Activated CD8-positive, alpha-beta memory T cell treated with anti-CD3 and anti-CD28 coated beads, Interleukin-2, amount 50 U/mL, for 4 hours (primary cell): Measurements from ENCODE around the gene CHRNA1.

ENCODE experiments used
- DNase-seq: peaks from one replicate; pipeline ENCODE4 v3.0.0-alpha.2; 2020

Gene CHRNA1

DNA sequence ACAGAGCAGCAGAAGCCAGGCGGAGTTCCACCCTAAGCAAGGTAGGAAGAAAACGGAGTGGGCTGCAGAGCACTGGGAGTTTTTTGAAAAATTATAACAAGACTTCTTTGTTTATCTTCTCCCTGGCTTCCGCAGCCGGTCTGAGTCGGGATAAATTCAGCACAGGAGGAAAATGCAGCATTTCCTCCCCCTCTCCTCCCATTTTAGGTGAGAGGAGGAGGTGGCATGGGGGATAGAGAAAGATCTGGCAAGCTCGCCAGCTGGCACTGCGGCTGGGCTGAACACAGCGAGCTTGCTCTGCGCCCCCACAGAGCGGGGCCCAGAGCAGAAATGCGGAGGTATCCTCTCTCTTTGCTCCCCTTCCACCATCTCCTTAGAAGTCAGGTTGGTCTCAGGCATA is 17.7 kb upstream of the CHRNA1 start:
- no peak for DNase-seq

DNA sequence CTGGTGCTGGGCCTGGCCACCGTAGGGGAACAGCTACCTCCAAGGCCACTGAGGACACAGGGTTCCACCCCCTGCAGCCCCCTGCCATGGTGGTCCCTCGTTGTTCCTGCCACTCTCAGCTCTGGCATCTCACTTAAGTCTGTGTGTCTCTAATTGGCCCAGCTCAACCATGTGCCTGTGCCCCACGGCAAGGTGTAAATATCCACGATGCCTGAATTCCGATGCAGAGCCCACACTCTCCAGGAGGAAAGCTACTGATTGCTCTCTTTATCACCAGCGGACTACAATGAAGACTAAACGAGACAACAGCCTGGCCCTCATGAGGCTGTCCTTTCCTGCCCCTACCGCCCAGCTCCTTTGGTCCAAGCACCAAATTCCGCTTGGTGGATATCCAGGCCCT is 17.0 kb upstream of the CHRNA1 start:
- DNase-seq = no peak

DNA sequence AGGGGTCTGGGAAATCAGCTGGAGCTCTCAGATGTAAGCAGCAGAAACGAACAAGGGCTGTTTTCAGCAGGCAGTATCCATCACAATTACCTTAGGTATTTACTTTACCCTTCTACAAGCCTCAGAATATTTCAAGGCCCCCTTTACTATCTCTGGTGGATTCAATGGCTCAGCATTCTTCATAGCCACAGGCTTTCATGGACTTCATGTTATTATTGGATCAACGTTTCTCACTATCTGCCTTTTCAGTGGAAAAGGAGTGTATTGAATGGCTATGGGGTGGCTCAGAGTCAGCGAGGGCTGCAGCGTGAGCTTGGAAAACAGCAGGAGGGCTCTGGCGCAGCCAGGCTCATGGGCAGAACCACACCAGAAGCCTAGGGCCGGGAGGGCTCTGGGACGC is 16.6 kb upstream of the CHRNA1 start:
- DNase-seq = no peak

DNA sequence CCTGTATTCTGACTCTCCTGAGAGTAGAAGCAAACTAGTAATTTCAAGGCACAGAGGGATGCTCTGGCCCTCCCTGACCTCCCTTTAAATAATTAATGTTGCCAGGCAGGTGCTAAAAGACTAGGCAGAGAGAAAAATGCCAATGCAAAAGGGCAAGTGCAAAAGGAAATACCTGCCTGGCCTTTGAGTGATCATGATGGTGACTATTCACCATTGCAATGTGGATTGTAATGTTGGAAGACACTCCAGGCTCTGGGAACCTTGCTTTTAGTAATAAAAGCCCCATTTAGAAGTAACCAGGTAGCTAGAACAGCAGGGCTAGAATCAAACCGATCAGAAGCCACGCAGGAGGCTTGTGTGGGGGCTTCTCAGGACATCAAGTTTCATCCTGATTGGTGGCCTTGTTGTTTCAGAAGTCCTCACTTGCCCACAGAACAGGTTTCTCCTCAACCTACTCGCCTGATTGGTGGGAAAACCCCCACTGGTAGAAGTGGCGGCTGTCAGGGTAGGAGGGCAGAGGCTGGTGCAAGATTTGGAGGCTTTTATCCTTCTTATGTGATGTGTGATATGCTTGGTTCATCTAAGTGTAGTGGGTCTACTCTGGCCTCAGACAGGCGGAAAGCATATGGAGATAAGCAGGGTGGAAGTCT is 16.0 kb upstream of the CHRNA1 start:
- no peak for DNase-seq

DNA sequence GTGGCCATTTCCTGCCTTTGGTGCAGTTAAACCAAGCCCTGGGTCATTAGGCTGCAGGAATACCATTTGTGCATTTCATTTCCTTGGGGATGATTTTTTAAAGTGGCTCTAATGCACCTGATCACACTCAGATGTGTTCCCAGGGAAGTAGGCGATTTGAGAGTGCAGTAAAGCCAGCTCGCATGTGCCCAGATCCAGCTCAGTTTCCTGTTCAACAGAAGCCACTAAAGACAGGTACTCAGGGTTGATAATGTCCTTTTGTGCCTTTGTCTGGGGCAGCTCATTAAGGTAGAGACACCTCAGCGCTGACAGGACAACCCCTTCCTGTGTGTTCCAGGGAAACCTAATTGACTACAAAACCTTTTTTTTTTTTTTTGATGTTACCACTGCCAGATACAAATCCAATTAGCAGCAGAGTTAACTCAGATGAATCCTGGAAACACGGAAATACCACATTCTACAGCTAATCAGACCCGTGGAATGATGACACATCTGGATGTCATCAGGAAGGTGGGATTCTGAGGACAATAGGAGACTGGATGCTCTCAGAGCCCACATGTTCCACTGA is 15.2 kb upstream of the CHRNA1 start:
- DNase-seq = no peak

DNA sequence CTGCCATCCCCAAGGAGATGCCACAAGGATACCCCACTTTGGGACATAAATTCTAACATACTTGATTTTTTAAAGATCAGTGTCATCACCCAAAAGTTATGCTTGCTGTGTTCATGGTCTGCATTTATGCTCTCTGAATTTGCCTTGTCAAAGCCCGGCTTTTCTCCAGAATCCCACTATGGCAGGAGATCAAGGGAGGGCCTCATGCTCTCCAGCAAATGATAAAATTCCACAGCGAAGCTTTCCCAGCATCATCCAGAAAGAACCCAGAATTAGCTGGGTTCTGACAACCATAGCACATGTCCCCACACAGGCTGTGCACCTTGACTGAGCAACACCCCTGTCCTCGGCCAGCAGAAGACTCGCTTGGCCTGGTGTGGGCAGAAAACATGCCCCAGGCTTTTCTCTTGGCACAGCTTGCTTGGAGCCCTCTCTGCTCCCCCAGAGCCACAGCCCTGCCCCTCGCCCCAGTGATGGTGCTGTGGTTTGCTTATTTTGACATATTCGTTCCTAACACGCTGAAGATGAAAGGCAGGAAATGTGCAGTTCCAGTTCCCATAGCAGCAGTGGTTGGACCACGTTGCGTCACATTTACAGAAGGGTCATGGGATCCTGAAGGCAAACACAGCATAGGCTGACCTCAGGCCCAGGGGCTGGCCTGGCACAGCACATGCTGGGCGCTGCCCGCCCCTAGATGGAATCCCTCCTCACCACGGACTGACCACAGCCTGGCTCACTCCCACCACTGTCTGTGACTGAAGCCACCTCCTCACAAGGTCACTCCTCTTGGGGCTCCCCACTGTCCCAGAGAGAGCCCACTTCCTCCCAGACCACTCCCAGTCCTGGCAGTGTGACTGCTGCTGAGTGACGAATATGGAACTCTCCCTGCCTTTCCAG is 14.1 kb upstream of the CHRNA1 start:
- DNase-seq = peak; percentile 65

DNA sequence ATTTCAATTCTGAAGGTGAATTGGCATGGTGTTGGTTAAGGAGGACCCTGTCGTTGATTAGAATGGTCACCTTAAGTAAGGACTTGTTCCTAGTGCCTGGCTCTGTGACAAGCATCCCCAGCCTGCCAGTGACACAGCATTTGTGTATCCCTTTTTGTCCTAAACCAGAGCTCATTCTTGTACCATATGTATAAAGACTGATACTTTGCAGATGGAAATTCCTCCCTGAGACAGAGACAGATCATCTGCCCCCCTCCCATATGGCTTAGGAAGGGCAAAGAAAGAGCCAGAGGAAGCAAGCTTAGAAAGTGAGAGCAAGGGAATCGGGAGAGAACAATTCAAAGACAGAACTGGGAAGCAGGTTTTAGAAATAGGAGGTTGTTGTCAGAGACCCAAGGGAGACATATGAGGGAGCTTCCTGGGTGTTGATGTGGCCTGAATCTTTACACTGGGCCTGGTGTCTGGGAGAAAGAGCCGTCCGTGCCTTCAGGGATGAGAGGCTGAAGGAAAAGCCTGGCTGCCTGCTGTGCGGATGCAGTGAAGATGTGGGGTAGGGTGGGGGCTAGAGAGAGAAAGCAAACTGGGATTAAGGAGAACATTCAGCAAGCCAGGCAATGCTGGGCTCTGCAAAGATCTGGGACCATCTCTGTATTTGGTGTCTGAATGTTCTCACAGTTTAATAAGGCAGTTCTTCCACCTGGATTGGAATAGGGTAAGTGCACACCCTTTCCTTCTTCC is 13.2 kb upstream of the CHRNA1 start:
- no peak for DNase-seq

DNA sequence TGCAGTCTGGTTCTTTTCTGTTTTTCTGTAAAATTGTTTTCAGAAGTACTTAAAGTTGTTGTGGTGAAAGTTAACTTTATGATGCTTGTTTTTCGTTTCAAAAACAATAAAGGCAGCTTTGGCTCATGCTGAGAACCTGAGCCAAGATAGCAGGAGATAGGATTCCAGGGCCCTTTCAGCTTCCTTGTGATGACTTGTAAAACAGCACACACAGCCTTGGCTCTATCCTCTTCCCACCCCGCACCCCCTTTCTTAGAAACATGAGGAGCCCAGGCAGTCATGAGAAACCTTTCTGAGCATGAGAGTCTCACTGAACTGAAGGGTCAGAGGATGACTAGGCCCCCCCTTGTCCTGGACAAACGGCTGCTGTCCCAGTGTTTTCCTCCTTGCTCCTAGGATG is 12.4 kb upstream of the CHRNA1 start:
- DNase-seq = no peak

DNA sequence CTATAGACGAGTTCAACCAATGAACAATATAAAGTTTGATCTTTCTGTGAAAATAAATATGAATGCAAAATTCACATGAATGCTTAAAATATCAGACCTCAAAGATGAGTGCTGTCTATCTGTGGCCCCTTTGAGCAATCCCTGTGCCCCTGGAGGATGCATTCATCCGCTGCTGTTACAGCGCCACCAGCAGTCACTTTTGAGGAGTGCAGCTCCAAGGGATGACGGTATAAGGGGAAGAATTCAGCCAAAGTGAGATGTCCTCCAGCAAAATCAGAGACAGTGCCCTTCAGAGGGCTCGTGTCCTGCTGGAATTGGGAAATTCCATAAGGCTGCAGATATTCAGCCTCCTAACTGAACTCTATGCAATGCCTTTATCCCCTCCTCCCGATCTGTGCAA is 12.0 kb upstream of the CHRNA1 start:
- no peak for DNase-seq

DNA sequence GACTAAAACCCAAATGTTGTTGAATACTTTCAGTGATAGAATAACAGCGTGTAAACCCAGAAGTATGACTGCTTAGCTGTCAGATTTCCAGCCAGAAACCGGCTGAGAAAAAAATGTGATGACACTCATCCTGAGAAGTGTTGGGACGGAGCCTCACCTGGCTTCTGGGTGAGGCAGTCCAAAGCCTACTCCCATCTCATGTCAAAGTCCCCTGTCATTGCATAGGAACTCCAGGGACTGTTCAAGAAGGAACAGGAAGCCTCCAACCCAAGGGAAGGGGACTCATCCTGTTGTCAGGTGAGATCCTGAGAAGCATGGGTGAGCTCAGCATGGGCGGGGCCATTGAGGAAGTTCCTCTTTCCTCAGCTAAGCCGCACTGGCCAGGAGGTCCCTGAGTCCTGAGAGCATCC is 11.3 kb upstream of the CHRNA1 start:
- no peak for DNase-seq

DNA sequence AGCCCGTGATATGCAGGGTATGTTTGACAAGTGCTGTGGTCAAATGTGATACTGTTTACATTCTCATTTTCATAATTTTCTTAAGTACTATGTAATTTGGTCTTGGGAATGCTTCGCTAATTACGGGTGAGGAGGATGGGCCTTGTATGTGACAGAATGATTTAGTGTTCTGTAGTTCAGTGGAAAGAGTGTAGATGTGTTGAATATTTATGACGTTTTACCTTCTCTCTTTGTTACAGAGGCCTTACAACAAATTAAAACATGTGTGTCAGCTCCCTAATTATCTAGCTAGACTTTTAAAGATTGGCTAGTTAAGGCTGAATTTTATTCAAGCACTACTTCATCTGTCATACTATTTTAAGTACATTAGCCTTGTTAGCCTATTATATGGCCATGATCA is 10.6 kb upstream of the CHRNA1 start:
- DNase-seq = no peak

DNA sequence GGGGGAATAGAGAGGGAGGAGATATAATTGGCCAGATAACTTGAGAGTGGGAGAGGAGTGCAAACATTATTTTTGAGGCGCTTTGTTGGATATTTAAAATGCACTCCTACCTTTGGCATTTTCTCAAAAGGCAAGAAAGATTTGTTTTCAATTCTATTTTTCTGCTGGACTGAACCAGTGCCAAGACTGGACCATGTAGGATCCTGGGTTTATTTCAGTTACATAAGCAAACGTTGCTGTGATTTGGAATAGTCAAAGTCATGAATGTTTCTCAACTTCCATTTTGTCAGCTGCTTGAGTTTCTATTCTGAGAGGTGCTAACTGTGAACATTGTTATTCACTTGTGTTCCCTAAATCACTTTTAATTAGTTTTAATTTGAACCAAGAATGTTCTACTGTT is 8.9 kb upstream of the CHRNA1 start:
- no peak for DNase-seq

DNA sequence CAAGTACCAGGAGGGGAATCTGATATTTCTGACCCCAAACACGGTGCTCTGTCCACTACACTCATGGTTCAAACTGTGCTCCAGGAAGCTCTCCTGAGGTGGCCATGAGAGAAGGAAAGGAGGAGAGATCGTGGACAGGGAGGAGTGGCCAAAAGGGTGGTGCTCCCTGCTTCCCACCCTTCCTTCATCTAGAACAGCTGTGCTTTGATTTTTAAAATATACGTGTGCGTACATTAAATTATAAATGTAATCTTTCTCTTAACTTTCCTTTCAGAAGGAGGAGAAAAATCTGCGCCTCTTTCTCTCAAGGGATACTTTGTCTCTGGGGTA is 8.2 kb upstream of the CHRNA1 start:
- DNase-seq = no peak

DNA sequence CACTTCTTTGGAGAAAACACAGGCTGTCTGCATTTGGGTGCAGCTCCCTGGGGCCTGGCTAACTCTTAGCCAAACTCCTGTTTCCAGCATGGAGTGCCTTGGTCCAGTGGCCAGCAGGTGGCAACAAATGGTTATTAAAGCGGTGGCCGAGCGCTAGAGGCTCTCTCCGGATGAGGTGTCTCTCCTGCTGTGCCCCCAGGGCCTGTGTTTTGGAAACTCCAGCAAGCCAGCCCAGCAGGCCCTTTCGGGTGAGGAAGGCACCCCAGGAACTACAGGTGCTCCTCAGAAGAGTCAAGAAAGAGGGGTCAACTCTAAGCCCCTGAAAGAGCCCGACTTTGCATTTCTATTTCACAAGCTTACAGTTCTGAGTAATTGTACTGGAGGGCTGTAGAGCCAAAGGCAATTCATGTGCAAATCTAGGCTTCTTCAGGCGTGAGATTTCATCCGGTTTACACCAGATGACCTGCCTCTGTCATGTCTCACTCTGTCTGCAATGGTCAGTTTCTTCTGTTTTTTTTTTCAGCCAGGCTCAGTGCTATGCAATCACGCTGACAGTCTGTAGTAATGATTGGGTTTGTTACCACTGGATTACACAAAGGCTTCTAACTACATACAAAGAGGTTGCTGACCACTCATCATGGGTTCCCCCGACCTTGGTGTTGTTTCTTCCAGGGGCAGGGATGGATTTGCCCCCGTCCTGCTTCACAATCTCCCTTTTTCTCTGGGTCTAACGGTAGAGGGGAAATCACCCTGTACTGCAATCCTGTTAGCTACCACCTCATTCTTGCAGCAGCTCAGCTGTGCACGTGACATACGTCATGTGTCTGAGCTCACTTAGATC is 7.6 kb upstream of the CHRNA1 start:
- peak; percentile 47 for DNase-seq

DNA sequence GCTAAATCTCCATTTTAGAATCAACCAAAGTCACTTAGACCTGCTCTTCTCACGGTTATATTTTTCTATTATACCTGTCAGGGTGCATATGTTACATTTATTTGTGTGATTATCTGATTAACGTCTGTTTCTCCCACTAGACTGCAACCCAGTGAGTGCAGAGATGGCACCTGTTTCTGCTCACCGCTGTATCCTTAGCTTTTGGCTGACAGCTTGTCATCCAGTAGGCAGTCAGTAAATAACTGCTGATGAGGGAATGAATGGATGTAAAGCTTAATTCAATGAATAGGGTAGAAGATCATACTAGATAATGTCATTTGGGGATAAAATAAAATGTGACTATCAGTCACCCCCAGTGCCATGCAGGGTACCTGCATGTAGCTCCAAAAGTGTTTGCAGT is 6.9 kb upstream of the CHRNA1 start:
- no peak for DNase-seq

DNA sequence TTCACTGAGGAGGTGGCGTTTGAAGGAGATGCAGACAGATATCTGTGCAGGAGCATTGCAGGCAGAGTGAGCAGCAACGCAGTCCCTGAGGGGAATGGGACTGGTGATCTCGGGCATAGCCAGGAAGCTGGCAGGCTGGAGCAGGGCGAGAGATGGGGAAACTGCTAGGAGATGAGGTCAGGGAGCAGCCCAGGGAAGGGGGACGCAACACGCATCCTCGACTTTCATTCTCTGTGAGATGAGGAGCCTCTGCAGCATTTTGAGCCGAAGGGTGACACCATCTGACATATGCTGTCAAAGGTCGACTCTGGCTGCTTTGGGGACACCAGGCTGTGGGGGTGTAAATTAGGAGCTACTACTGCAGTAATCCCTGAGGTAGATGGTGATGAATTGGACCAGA is 4.3 kb upstream of the CHRNA1 start:
- DNase-seq = no peak

DNA sequence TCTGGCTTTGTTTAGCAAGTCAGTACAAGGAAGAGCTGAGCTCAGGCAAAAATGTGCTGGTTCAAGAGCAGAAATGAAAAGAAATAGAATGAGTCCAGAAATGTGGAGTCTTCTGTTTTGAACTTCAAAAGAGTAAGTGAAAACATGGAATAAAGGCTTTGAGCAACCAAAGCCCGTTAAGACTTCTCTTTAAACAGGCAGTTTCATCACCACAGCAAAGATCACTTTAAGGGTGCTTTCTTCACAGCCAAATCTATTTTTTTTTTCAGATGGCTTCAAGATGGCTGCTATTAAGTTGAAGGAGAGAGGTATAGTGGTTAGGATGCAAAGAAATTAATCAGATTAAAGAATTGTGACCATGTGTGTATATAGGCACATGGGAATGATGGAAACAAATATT is 2.0 kb upstream of the CHRNA1 start:
- no peak for DNase-seq

DNA sequence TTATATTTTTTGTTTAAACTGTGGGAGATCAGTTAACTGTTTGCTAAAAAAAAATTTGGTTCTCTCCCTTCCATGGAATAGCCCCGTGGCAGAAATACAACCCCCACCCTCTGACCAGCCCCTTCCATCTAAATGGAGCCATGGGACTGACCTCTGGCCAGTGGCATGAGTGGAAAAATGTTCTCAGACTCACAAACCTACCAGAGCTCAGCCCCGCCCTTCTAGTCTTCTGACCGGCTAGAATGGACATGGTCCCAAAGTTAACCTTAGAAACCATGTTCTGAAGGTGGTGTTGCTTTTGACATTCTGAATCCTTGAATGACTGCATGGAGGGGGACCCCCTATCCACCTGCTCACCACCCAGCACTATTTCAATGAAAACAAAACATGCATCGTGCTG is 1.3 kb upstream of the CHRNA1 start:
- no peak for DNase-seq

DNA sequence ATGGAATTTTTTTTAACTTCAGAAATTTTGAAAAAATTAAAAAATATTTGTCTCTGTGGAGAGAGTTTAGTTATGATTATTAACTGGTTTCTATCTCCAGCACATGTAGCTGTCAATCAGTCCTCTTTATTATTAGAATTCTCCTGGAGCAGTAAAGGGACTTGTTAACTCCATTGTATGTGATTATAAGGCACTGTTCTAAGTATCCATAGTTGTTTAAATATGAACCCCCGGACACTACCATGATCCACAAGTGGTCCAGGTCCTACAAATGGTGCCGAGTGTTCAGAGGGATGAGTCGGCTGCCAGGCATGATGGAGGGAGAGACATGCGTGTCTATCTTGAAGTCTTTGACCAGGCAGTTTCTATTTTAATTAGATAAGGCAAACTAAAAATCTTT is 492 bp downstream of the CHRNA1 start:
- DNase-seq = no peak

DNA sequence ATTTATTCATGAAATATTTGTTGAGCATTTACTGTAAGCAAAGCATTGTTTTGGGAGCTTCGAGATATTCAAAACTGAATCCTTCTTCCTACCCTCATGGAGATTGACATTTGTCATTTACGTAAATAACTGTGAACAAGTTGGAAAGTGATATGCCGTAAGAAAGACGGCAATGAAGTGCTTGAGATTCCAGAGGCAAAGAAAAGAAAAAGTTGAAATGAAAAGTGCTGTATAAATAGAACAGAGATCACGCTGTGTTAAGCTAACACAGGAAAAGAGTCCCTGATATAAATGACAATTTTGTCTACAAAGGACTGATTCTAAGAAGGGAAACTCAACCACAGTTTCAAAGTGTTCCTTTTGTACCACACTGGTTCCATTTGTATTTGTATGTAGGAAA is 1.8 kb downstream of the CHRNA1 start:
- no peak for DNase-seq

DNA sequence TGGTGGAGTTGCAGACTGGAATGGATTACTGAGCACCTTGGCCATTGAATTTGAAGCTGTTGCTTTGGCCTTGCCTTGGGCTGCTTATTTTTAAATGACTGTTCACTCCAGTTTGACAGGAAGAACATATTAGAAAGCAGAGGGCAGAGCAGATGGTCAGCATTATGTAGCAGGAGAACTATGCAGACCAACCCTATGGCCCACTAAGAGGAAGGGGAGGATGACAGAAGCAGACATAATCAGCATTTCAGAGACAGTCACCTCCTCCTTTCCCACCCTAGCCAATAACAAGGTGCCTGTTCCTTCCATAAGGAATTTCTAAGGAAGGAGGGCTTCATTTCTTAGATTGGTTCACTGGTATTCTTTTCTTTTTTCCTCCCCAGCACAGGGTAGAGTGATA is 2.4 kb downstream of the CHRNA1 start:
- no peak for DNase-seq

DNA sequence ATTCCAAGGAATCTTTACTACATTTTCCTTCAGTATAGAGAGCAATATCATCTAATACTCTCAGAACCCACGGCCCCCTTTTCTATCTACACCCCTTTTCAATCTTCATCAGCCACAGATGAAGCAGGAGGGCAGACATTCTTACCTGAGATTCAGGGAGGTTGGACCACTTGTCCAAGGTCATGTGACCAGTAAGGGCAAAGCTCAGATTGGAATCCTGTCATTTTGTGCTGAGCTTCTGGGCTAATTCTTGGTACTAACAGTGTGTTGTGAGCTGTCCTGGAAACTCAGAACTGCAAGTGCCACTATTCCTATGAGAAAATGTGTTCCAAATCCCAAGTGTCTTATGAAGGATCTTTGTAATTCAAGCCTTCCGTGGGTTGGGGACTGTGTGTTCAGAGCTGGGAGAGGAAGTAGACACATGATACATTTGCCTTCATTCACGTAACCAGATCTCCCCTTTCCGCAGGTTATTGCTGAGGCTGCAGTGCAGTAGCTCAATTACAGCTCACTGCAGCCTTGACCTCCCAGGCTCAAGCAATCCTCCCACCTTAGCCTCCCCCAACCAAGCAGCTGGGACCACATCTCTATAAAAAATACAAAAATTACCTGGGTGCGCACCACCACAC is 3.3 kb downstream of the CHRNA1 start:
- no peak for DNase-seq
